ENCODE data around the gene ZRANB3.
"Not testable (repeated sequence)": the region's sequence is repeated elsewhere in the genome, so short reads cannot be mapped to it uniquely, and the experiment has no call there.

DNA sequence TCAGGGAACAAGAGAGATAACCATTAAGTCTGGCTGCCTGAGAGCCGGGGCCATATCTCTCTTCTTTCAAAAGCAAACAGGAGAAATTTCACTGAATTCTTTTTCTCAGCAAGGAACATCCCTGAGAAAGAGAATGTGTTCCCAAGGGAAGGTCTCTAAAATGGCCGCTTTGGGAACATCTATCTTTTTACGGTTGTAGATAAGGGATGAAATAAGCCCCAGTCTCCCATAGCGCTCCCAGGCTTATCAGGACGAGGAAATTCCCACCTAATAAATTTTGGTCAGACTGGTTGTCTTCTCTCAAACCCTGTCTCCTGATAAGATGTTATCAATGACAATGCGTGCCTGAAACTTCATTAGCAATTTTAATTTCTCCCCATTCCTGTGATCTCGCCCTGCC lies 32.4 kb downstream of the ZRANB3 start:
- TF ChIP-seq FOXA1 (IDR thresholded peaks at IDR 0.05); BHLHE40 (IDR thresholded peaks at IDR 0.05; ENCODE audit: borderline replicate concordance); ZNF384 (IDR thresholded peaks at IDR 0.05); SUZ12 (IDR thresholded peaks at IDR 0.05); SP1 (IDR thresholded peaks at IDR 0.05); LEF1 (IDR thresholded peaks at IDR 0.05; ENCODE audit: borderline replicate concordance); HDGF (IDR thresholded peaks at IDR 0.05; ENCODE audit: borderline replicate concordance); TARDBP (IDR thresholded peaks at IDR 0.05); ELF4 (IDR thresholded peaks at IDR 0.05); L3MBTL2 (conservative IDR thresholded peaks at IDR 0.05); NFRKB (IDR thresholded peaks at IDR 0.05); FOXK2 (IDR thresholded peaks at IDR 0.05); FOXM1 (IDR thresholded peaks at IDR 0.05; ENCODE audit: borderline replicate concordance): not testable (repeated sequence)

Data from HEK293T (cell line).